Sigmoid colon (tissue), 7 donors: Measurements from ENCODE around the gene RUNX2. TPM values are rescaled to one million over a fixed set of nuclear protein-coding genes. Genes with fewer than 3 reads are reported as not detected.

ENCODE experiments used
- DNase-seq: peaks from one replicate; pipeline ENCODE4 v3.0.0-alpha.2; 2019
- H3K27ac ChIP-seq, 4 donors: fragments of 200-600 bp; sonication (generic); one replicate each; pipeline ENCODE4 v1.5.1; 2016 to 2019; ENCODE audit warnings: mild to moderate bottlenecking in 1 of 4
- H3K27me3 ChIP-seq, 3 donors: fragments of 200-600 bp; sonication (generic); one replicate each; pipeline ENCODE4 v1.5.1; 2019; ENCODE audit warnings: mild to moderate bottlenecking in 1 of 3
- H3K36me3 ChIP-seq, 4 donors: fragments of 200-600 bp; sonication (generic); one replicate each; pipeline ENCODE4 v1.5.1; 2016 to 2019
- H3K4me1 ChIP-seq, 4 donors: fragments of 200-600 bp; sonication (generic); one replicate each; pipeline ENCODE4 v1.5.1; 2017 to 2019
- H3K4me3 ChIP-seq, 4 donors: fragments of 200-600 bp; sonication (generic); one replicate each; pipeline ENCODE4 v1.5.1; 2017 to 2019; ENCODE audit warnings: mild to moderate bottlenecking in 2 of 4, moderate library complexity in 1 of 4
- H3K9me3 ChIP-seq, 4 donors: fragments of 200-600 bp in 3 of 4; sonication (generic) in 3 of 4; one replicate each; pipeline versions ENCODE4 v1.5.1 to v1.6.1; 2013 to 2019
- CTCF ChIP-seq, 4 experiments: fragments of 450-650 bp in 3 of 4; fragments of 200-600 bp in 1 of 4; IDR thresholded peaks; one replicate each; pipeline ENCODE4 v1.5.1; 2016 to 2019; ENCODE audit warnings: antibody characterized with exemption in 4 of 4, mild to moderate bottlenecking in 3 of 4, moderate library complexity in 2 of 4
- EP300 ChIP-seq, 4 donors: sonication (generic); formaldehyde crosslinking; IDR thresholded peaks; one replicate each; pipeline ENCODE4 v1.6.1; 2017; ENCODE audit warnings: antibody characterized with exemption in 4 of 4
- POLR2A ChIP-seq, 2 donors: fragments of 450-650 bp; IDR thresholded peaks; one replicate each; pipeline ENCODE4 v1.6.1; 2016; ENCODE audit warnings: antibody characterized with exemption in 2 of 2, mild to moderate bottlenecking in 2 of 2, moderate library complexity in 2 of 2
- POLR2AphosphoS5 ChIP-seq, 4 donors: sonication (generic); formaldehyde crosslinking; IDR thresholded peaks; one replicate each; pipeline ENCODE4 v1.6.1; 2017; ENCODE audit warnings: antibody characterized with exemption in 4 of 4
- WGBS, 2 donors: extraction: QIAGEN DNeasy Blood & Tissue Kit; methylation state at CpG; one replicate each; pipeline ENCODE4 v1.1.7; 2013; 5-methylcytosine and 5-hydroxymethylcytosine counted together
- intact Hi-C: fragments of 100-400 bp; cut with DNase I; formaldehyde crosslinking; loops from one replicate; pipeline ENCODE4 v1.15.1; 2023
- polyA plus RNA-seq, 3 donors: library from polyadenylated mRNA; stranded (reverse); fragments of 200-250 nt; gene quantifications; one replicate each; pipeline ENCODE4 v1.2.3, GENCODE V29; 2013
- total RNA-seq, 4 donors: library from RNA; depleted of rRNA; stranded (reverse); fragments of >200 nt; gene quantifications; one replicate each; pipeline ENCODE4 v1.1.0, GENCODE V29; 2016
- donor health status: healthy with polysubstance abuse.
- donor health status: Bipolar disorder and iron deficiency.
- donor health status: healthy.

Gene RUNX2
- total and polyA plus RNA-seq, 7 donors: 0.92 to 4.7 (median 2.9) TPM

GRCh38 chr6:45613656-45614055 is 285.5 kb downstream of the RUNX2 start:
- H3K27ac ChIP-seq: peak overlapping the region in 2 of 4 donors; percentile 20 to 22
- TF ChIP-seq CTCF (IDR thresholded peaks at IDR 0.05) (no peak), POLR2AphosphoS5 (IDR thresholded peaks at IDR 0.05) (peak in 3 of 4 donors; percentile 39 to 67 (median 57)), POLR2A (IDR thresholded peaks at IDR 0.05) (no peak)
- no peak overlapping the region for H3K4me3 ChIP-seq
- intact Hi-C loops: no loop called here
- H3K36me3 ChIP-seq: no peaks in the 10 kb centered on the region
- DNase-seq: peak; percentile 79
- H3K9me3 ChIP-seq: no peaks in the 10 kb centered on the region
- WGBS, 2 donors: 73 to 86% methylated on average over 9 of the region's 9 CpGs
- no peaks in the 10 kb centered on the region for H3K27me3 ChIP-seq
- H3K4me1 ChIP-seq: peaks cover 0 to 18% (median 0%) of the 10 kb centered on the region in 4 donors

GRCh38 chr6:45614488-45615285 is 286.6 kb downstream of the RUNX2 start:
- no peaks in the 10 kb centered on the region for H3K27me3 ChIP-seq
- DNase-seq: no peak

DNA sequence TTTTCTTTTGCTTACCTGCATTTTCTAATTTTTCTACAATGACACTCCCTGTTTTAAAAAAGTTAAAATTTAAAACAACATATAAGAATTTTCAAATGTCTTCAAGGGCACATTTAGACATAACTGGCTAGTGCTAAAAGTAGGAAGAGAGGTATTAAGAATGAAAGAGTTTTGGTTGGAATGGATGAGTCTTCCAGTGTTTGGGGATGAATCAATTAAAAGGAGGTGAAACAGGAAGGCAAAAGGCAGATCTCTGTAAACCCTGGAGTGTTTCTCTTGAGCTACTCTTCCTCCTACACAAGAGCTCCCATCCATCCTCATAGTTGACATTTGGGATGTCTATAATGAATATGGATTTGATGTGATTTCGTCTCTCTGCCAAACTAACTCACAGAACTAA is 288.1 kb downstream of the RUNX2 start:
- 88 to 95% methylated on average over 1 of the region's 1 CpG for WGBS, 2 donors
- Histone ChIP-seq H3K36me3 (no peaks in the 10 kb centered on the region), H3K4me1 (peaks cover 0 to 10% (median 0%) of the 10 kb centered on the region in 4 donors), H3K9me3 (no peaks in the 10 kb centered on the region), H3K4me3 (no peak overlapping the region), H3K27ac (no peak overlapping the region), H3K27me3 (no peaks in the 10 kb centered on the region)
- TF ChIP-seq CTCF (IDR thresholded peaks at IDR 0.05): no peak
- TF ChIP-seq EP300 (IDR thresholded peaks at IDR 0.05): no peak
- no peak for TF ChIP-seq POLR2AphosphoS5 (IDR thresholded peaks at IDR 0.05)
- TF ChIP-seq POLR2A (IDR thresholded peaks at IDR 0.05): no peak
- intact Hi-C loops: no loop called here
- no peak for DNase-seq

More at GRCh38 chr6:45614488-45615285, 286.6 kb downstream of the RUNX2 start:
- no peaks in the 10 kb centered on the region for H3K9me3 ChIP-seq
- intact Hi-C loops: no loop called here
- H3K27ac ChIP-seq: no peak overlapping the region
- TF ChIP-seq CTCF (IDR thresholded peaks at IDR 0.05) (no peak), POLR2AphosphoS5 (IDR thresholded peaks at IDR 0.05) (no peak), POLR2A (IDR thresholded peaks at IDR 0.05) (no peak), EP300 (IDR thresholded peaks at IDR 0.05) (no peak)
- no peak overlapping the region for H3K4me3 ChIP-seq
- H3K4me1 ChIP-seq: peaks cover 0 to 13% (median 0%) of the 10 kb centered on the region in 4 donors
- WGBS, 2 donors: 82 to 83% methylated on average over 4 of the region's 4 CpGs
- no peaks in the 10 kb centered on the region for H3K36me3 ChIP-seq

- 66 to 87% methylated on average over 3 of the region's 3 CpGs for WGBS, 2 donors
- peaks cover 0 to 10% (median 0%) of the 10 kb centered on the region in 4 donors for H3K4me1 ChIP-seq
- no peak for DNase-seq
- no peak overlapping the region for H3K4me3 ChIP-seq
- no peaks in the 10 kb centered on the region for H3K36me3 ChIP-seq
- intact Hi-C loops: no loop called here
- no peaks in the 10 kb centered on the region for H3K9me3 ChIP-seq
- H3K27ac ChIP-seq: no peak overlapping the region
- no peak for TF ChIP-seq CTCF (IDR thresholded peaks at IDR 0.05)
- TF ChIP-seq EP300 (IDR thresholded peaks at IDR 0.05): no peak
- no peak for TF ChIP-seq POLR2A (IDR thresholded peaks at IDR 0.05)
- no peak for TF ChIP-seq POLR2AphosphoS5 (IDR thresholded peaks at IDR 0.05)
- H3K27me3 ChIP-seq: no peaks in the 10 kb centered on the region
Observed at GRCh38 chr6:45617441-45617840, 289.3 kb downstream of the RUNX2 start.
